Astrocyte of the spinal cord (primary cell): ENCODE results near the gene GSN.

ENCODE experiments used
- DNase-seq: peaks from one replicate; pipeline ENCODE4 v3.0.0; 2011; ENCODE audit warnings: low read depth, low spot score
- H3K4me3 ChIP-seq: 2 replicates; pipeline ENCODE4 v1.5.1; 2011; ENCODE audit warnings: low read depth, mild to moderate bottlenecking, low read length, moderate library complexity
- in situ Hi-C: cut with HindIII; loops from 2 replicates; pipeline ENCODE4 v1.10.0; 2017; ENCODE audit warnings: low sequenced_read_pairs
- TF ChIP-seq, protein P1 (sequence below): IDR thresholded peaks from 2 replicates; pipeline ENCODE4 v1.5.1; 2012; ENCODE audit warnings: low read depth, mild to moderate bottlenecking, low read length, inconsistent platforms

The GSN gene

GRCh38 chr9:121272401-121272948 lies 4.5 kb downstream of the GSN start:
- TF ChIP-seq, protein P1, sequence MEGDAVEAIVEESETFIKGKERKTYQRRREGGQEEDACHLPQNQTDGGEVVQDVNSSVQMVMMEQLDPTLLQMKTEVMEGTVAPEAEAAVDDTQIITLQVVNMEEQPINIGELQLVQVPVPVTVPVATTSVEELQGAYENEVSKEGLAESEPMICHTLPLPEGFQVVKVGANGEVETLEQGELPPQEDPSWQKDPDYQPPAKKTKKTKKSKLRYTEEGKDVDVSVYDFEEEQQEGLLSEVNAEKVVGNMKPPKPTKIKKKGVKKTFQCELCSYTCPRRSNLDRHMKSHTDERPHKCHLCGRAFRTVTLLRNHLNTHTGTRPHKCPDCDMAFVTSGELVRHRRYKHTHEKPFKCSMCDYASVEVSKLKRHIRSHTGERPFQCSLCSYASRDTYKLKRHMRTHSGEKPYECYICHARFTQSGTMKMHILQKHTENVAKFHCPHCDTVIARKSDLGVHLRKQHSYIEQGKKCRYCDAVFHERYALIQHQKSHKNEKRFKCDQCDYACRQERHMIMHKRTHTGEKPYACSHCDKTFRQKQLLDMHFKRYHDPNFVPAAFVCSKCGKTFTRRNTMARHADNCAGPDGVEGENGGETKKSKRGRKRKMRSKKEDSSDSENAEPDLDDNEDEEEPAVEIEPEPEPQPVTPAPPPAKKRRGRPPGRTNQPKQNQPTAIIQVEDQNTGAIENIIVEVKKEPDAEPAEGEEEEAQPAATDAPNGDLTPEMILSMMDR, result no peak
- in situ Hi-C loops, result no loop called here
- no peak overlapping the region for H3K4me3 ChIP-seq
- DNase-seq, result no peak

GRCh38 chr9:121273064-121273775 lies 5.3 kb downstream of the GSN start:
- no peak overlapping the region for H3K4me3 ChIP-seq
- TF ChIP-seq, protein P1, result no peak
- in situ Hi-C loops, result no loop called here
- no peak for DNase-seq

- in situ Hi-C loops, result no loop called here
- H3K4me3 ChIP-seq, result no peak overlapping the region
- no peak for DNase-seq
- TF ChIP-seq, protein P1, result no peak
These were observed 6.9 kb downstream of the GSN start for GRCh38 chr9:121274851-121275250.

- in situ Hi-C loops, result no loop called here
- H3K4me3 ChIP-seq, result no peak overlapping the region
- TF ChIP-seq, protein P1, result no peak
- DNase-seq, result no peak
These were observed 8.1 kb downstream of the GSN start for GRCh38 chr9:121275781-121276658.

DNA sequence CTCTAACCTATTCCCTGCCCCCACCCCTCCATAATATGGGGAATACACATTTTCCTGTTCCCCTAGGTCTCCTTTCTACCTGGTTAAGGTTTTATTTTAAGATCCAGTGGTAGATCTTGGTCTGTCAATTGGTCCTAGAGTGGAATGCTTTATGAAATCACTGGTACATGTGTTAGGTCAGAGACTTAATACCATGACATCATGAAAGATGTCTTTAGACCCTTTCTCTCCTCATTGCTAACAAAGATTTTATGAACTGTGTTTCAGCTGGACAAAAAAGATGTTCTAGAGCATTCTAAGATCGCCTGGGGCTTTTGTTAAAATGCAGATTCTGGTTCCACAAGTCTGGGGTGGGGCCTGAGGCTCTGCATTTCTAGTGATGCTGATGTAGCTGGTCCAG lies 9.1 kb downstream of the GSN start:
- TF ChIP-seq, protein P1, result no peak
- H3K4me3 ChIP-seq, result no peak overlapping the region
- DNase-seq, result no peak
- in situ Hi-C loops, result no loop called here

GRCh38 chr9:121277518-121278295 lies 9.7 kb downstream of the GSN start:
- no peak overlapping the region for H3K4me3 ChIP-seq
- DNase-seq, result peak; percentile 61
- in situ Hi-C loops, result no loop called here

More at GRCh38 chr9:121277518-121278295, 9.7 kb downstream of the GSN start:
- TF ChIP-seq, protein P1, result no peak
